ENCODE results near the gene MOCOS.

The MOCOS gene, protein sequence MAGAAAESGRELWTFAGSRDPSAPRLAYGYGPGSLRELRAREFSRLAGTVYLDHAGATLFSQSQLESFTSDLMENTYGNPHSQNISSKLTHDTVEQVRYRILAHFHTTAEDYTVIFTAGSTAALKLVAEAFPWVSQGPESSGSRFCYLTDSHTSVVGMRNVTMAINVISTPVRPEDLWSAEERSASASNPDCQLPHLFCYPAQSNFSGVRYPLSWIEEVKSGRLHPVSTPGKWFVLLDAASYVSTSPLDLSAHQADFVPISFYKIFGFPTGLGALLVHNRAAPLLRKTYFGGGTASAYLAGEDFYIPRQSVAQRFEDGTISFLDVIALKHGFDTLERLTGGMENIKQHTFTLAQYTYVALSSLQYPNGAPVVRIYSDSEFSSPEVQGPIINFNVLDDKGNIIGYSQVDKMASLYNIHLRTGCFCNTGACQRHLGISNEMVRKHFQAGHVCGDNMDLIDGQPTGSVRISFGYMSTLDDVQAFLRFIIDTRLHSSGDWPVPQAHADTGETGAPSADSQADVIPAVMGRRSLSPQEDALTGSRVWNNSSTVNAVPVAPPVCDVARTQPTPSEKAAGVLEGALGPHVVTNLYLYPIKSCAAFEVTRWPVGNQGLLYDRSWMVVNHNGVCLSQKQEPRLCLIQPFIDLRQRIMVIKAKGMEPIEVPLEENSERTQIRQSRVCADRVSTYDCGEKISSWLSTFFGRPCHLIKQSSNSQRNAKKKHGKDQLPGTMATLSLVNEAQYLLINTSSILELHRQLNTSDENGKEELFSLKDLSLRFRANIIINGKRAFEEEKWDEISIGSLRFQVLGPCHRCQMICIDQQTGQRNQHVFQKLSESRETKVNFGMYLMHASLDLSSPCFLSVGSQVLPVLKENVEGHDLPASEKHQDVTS

DNA sequence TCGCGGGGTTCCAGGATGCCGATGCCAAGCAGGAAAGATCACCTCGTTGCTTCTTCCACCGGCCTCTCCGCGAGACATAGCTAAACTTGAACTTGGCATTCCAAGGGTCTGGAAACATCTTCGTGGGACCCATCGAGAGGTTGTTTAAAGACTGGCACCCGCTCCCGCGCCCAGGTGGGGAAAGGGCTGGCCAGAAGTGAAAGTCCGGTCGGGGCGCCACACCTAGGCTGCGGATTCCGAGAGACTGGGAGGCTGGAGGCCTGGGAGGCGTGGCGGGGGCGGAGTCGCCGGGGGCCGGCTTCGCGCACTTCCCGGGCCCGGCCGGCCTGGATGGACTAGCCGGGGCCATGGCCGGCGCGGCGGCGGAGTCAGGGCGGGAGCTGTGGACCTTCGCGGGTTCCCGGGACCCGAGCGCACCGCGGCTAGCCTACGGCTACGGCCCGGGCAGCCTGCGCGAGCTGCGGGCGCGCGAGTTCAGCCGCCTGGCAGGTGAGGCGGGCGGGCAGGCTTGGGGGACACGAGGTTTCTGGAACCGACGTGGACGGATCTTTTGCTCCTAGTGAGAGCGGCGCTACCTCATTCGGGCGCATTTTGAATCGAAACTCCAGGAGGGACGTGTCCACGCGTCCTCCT lies at the start of gene MOCOS:
MOCOS (plus strand) TSS at position 305 of the 633 bp plus-strand sequence; CDS start at position 348, 43 bp downstream.
- peaks cover 3 to 8% of the 10 kb centered on the region in 2 donors for H3K4me1 ChIP-seq (ENCODE audit: control insufficient read depth in 2 of 2, insufficient read depth in 2 of 2, low read length in 2 of 2)
- H3K9me3 ChIP-seq (ENCODE audit: control insufficient read depth in 2 of 2, low read length in 2 of 2): no peaks in the 10 kb centered on the region
- no peaks in the 10 kb centered on the region for H3K36me3 ChIP-seq (ENCODE audit: control insufficient read depth in 2 of 2, insufficient read depth in 2 of 2, low read length in 2 of 2)
- H3K27me3 ChIP-seq (ENCODE audit: control insufficient read depth in 2 of 2, insufficient read depth in 2 of 2, low read length in 2 of 2): no peaks in the 10 kb centered on the region
- peak within 1 kb of the TSS; percentile 87 to 88 for H3K4me3 ChIP-seq (ENCODE audit: low read length in 2 of 2)
- peak within 1 kb of the TSS; percentile 77 to 79 for H3K9ac ChIP-seq (ENCODE audit: low read depth in 1 of 2, low read length in 2 of 2)
- peak within 1 kb of the TSS; percentile 58 to 73 for H3K27ac ChIP-seq (ENCODE audit: low read depth in 2 of 2, low read length in 2 of 2)

DNA sequence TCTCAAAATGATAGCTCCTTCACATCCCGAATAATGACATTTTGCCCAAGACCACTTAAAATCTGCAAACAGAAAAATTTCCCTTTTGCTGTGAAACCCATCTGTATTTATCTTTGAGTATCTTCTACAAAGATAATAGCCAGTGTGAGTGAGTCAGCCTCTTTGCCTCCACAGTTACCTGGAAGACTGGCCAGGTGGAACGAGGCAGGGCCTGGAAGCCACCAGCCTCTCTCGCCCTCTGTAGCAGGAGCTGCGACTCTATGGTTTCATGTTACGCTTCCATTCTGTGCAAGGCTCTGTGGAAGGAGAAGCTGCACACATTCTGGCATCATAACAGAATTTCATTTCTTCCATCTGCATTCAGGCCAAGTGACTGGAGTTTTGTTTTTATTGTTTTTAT lies 48.1 kb upstream of the MOCOS start:
- Histone ChIP-seq H3K9ac (ENCODE audit: low read depth in 1 of 2, low read length in 2 of 2) (no peak overlapping the region), H3K9me3 (ENCODE audit: control insufficient read depth in 2 of 2, low read length in 2 of 2) (no peaks in the 10 kb centered on the region), H3K27ac (ENCODE audit: low read depth in 2 of 2, low read length in 2 of 2) (no peak overlapping the region), H3K36me3 (ENCODE audit: control insufficient read depth in 2 of 2, insufficient read depth in 2 of 2, low read length in 2 of 2) (peaks cover 36 to 51% of the 10 kb centered on the region in 2 donors), H3K4me1 (ENCODE audit: control insufficient read depth in 2 of 2, insufficient read depth in 2 of 2, low read length in 2 of 2) (no peaks in the 10 kb centered on the region), H3K4me3 (ENCODE audit: low read length in 2 of 2) (no peak overlapping the region), H3K27me3 (ENCODE audit: control insufficient read depth in 2 of 2, insufficient read depth in 2 of 2, low read length in 2 of 2) (no peaks in the 10 kb centered on the region)

DNA sequence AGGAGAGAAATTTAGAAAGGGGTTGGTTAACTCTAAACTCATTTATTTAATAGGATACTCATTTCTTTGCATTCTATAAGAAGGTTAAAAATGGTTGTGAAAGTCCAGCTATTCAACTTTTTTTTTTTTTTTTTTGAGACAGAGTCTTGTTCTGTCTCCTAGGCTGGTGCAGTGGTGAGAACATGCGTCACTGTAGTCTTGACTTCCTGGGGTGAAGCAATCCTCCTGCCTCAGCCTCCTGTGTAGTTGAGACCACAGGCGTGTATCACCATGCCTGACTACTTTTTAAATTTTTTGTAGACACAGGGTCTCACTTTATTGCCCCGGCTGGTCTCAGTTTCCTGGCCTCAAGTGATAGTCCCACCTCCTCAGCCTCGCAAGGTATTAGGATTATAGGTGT lies 45.7 kb upstream of the MOCOS start:
- no peaks in the 10 kb centered on the region for H3K27me3 ChIP-seq (ENCODE audit: control insufficient read depth in 2 of 2, insufficient read depth in 2 of 2, low read length in 2 of 2)
- H3K4me3 ChIP-seq (ENCODE audit: low read length in 2 of 2): no peak overlapping the region
- no peaks in the 10 kb centered on the region for H3K4me1 ChIP-seq (ENCODE audit: control insufficient read depth in 2 of 2, insufficient read depth in 2 of 2, low read length in 2 of 2)
- no peak overlapping the region for H3K9ac ChIP-seq (ENCODE audit: low read depth in 1 of 2, low read length in 2 of 2)
- H3K27ac ChIP-seq (ENCODE audit: low read depth in 2 of 2, low read length in 2 of 2): no peak overlapping the region
- peaks cover 49 to 67% of the 10 kb centered on the region in 2 donors for H3K36me3 ChIP-seq (ENCODE audit: control insufficient read depth in 2 of 2, insufficient read depth in 2 of 2, low read length in 2 of 2)
- H3K9me3 ChIP-seq (ENCODE audit: control insufficient read depth in 2 of 2, low read length in 2 of 2): no peaks in the 10 kb centered on the region

DNA sequence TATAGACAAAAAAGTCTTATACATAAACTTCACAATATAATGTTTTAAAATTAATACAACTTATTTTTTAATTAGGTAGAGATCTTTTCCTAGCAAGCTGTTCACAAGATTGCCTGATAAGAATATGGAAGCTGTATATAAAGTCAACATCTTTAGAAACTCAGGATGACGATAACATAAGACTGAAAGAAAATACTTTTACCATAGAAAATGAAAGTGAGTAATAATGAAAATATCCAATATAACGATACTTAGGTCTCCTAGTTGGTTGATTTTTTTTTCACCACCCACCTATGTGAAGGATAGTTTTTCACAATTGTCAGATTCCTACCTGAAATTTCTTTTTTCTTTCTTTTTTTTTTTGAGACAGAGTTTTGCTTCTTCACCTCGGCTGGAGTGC lies 44.5 kb upstream of the MOCOS start:
- no peaks in the 10 kb centered on the region for H3K9me3 ChIP-seq (ENCODE audit: control insufficient read depth in 2 of 2, low read length in 2 of 2)
- H3K27me3 ChIP-seq (ENCODE audit: control insufficient read depth in 2 of 2, insufficient read depth in 2 of 2, low read length in 2 of 2): no peaks in the 10 kb centered on the region
- no peak overlapping the region for H3K4me3 ChIP-seq (ENCODE audit: low read length in 2 of 2)
- peaks cover 45 to 62% of the 10 kb centered on the region in 2 donors for H3K36me3 ChIP-seq (ENCODE audit: control insufficient read depth in 2 of 2, insufficient read depth in 2 of 2, low read length in 2 of 2)
- H3K9ac ChIP-seq (ENCODE audit: low read depth in 1 of 2, low read length in 2 of 2): no peak overlapping the region
- no peaks in the 10 kb centered on the region for H3K4me1 ChIP-seq (ENCODE audit: control insufficient read depth in 2 of 2, insufficient read depth in 2 of 2, low read length in 2 of 2)
- no peak overlapping the region for H3K27ac ChIP-seq (ENCODE audit: low read depth in 2 of 2, low read length in 2 of 2)

DNA sequence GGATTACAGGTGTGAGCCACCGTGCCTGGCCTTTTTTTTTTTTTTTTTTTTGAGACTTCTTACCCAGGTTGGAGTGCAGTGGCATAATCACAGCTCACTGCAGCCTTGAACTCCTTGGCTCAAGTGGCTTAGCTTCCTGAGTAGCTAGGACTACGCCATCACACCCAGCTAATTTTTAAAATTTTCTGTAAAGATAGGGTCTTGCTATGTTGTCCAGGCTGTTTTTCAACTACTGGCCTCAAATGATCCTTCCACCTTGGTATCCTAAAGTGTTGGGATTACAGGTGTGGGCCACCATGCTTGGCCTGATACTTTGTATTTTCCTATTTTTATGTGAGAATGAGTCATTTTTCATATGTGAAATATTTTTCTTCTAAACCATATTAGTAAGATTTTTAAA lies 43.9 kb upstream of the MOCOS start:
- H3K4me3 ChIP-seq (ENCODE audit: low read length in 2 of 2): no peak overlapping the region
- no peaks in the 10 kb centered on the region for H3K27me3 ChIP-seq (ENCODE audit: control insufficient read depth in 2 of 2, insufficient read depth in 2 of 2, low read length in 2 of 2)
- no peak overlapping the region for H3K9ac ChIP-seq (ENCODE audit: low read depth in 1 of 2, low read length in 2 of 2)
- no peaks in the 10 kb centered on the region for H3K4me1 ChIP-seq (ENCODE audit: control insufficient read depth in 2 of 2, insufficient read depth in 2 of 2, low read length in 2 of 2)
- no peaks in the 10 kb centered on the region for H3K9me3 ChIP-seq (ENCODE audit: control insufficient read depth in 2 of 2, low read length in 2 of 2)
- peaks cover 43 to 59% of the 10 kb centered on the region in 2 donors for H3K36me3 ChIP-seq (ENCODE audit: control insufficient read depth in 2 of 2, insufficient read depth in 2 of 2, low read length in 2 of 2)
- no peak overlapping the region for H3K27ac ChIP-seq (ENCODE audit: low read depth in 2 of 2, low read length in 2 of 2)

DNA sequence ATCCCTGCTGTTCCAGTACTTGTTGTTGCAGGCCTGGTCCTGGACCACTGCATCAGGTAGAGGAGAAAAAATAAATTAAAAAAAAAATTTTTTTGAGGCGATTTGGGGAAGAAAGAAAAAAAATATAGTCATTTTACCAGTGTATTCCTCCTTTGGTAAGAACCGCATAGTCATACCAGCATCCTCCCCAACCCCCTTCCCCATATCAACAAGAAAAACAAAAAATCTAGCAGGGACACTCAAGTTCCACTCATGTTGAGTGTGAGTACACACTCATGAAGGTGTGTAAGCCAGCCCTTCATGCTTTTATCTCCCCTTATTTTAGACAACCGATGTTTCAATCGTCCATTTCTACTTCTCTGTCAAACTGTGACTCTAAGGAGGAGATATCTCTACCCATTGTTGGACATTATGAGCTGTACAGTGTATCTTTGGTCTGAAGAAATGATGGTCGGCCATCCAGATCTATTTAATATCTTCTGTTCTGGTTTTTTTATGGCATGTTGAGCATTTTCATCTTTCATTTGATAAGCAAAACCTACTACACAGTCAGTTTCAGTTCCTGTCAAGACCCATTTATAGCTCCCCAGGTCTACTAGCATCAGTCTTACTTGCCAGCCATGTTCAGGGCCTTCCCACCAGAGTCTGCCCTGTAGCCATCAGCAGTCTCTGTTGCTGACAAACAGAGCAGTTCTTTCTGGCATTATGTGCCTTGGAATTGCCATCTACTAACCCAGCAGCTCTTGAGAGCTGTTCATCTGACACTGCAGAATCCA lies 37.6 kb upstream of the MOCOS start:
- Histone ChIP-seq H3K27me3 (ENCODE audit: control insufficient read depth in 2 of 2, insufficient read depth in 2 of 2, low read length in 2 of 2) (no peaks in the 10 kb centered on the region), H3K4me3 (ENCODE audit: low read length in 2 of 2) (no peak overlapping the region), H3K27ac (ENCODE audit: low read depth in 2 of 2, low read length in 2 of 2) (no peak overlapping the region), H3K9ac (ENCODE audit: low read depth in 1 of 2, low read length in 2 of 2) (no peak overlapping the region), H3K4me1 (ENCODE audit: control insufficient read depth in 2 of 2, insufficient read depth in 2 of 2, low read length in 2 of 2) (no peaks in the 10 kb centered on the region), H3K36me3 (ENCODE audit: control insufficient read depth in 2 of 2, insufficient read depth in 2 of 2, low read length in 2 of 2) (peaks cover 47 to 66% of the 10 kb centered on the region in 2 donors), H3K9me3 (ENCODE audit: control insufficient read depth in 2 of 2, low read length in 2 of 2) (no peaks in the 10 kb centered on the region)

DNA sequence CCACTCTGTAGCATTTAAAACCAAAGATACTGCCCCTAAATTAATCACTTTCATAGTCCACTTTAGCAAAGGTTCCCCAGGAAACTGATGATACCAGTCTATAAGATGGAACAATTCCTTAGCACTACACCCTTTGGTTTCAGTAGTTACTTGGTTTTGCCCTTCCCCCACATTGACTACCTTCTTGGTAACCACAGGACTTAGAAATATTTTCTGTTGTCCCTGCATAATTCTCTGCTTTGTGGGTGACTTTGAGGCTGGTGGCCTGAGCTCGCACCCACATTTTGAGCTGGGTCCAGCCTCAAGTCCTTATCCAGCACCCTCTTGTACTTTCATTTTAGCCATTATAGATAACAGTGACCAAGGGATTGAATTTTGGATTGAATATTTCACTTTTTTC lies 34.5 kb upstream of the MOCOS start:
- Histone ChIP-seq H3K9ac (ENCODE audit: low read depth in 1 of 2, low read length in 2 of 2) (no peak overlapping the region), H3K4me1 (ENCODE audit: control insufficient read depth in 2 of 2, insufficient read depth in 2 of 2, low read length in 2 of 2) (no peaks in the 10 kb centered on the region), H3K27ac (ENCODE audit: low read depth in 2 of 2, low read length in 2 of 2) (no peak overlapping the region), H3K27me3 (ENCODE audit: control insufficient read depth in 2 of 2, insufficient read depth in 2 of 2, low read length in 2 of 2) (no peaks in the 10 kb centered on the region), H3K36me3 (ENCODE audit: control insufficient read depth in 2 of 2, insufficient read depth in 2 of 2, low read length in 2 of 2) (peaks cover 53 to 66% of the 10 kb centered on the region in 2 donors), H3K4me3 (ENCODE audit: low read length in 2 of 2) (no peak overlapping the region), H3K9me3 (ENCODE audit: control insufficient read depth in 2 of 2, low read length in 2 of 2) (no peaks in the 10 kb centered on the region)

DNA sequence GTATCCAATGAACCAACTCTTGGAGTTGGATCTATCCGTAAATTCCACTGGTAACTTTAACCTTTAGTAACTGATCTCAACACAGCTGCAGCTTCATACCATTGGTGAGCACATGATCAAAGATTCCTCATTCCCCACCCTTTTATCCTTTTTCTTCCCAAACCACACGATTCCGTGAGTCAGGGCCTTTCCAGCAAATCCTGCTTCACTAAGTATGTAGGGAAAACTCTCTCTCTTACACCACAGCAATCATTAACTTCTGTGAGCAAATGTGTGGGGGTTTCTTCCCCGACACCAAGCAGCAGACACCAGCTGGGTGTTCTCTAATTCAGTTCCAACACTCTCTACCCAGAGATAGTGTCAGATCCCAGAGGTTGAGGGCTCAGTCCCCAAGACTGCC lies 34.1 kb upstream of the MOCOS start:
- Histone ChIP-seq H3K9me3 (ENCODE audit: control insufficient read depth in 2 of 2, low read length in 2 of 2) (no peaks in the 10 kb centered on the region), H3K27me3 (ENCODE audit: control insufficient read depth in 2 of 2, insufficient read depth in 2 of 2, low read length in 2 of 2) (no peaks in the 10 kb centered on the region), H3K9ac (ENCODE audit: low read depth in 1 of 2, low read length in 2 of 2) (no peak overlapping the region), H3K4me3 (ENCODE audit: low read length in 2 of 2) (no peak overlapping the region), H3K36me3 (ENCODE audit: control insufficient read depth in 2 of 2, insufficient read depth in 2 of 2, low read length in 2 of 2) (peaks cover 51 to 68% of the 10 kb centered on the region in 2 donors), H3K27ac (ENCODE audit: low read depth in 2 of 2, low read length in 2 of 2) (no peak overlapping the region), H3K4me1 (ENCODE audit: control insufficient read depth in 2 of 2, insufficient read depth in 2 of 2, low read length in 2 of 2) (no peaks in the 10 kb centered on the region)

DNA sequence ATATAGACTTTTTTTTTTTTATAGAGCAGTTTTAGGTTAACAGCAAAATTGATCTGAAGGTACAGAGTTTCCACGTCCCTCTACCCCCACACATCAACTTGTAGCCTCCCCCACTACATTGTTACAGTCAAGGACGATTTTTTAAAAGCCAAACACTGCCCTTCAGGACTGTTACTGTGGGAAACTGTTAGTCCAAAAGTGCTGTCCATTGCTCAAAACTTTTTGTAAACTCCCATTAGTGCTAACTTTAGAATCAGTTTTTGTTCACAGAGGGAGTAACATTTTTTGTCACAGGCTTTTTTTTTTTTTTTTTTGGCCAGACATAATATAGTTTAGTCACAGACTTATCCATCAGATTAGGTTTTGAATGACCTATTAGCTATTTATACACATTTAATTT lies 33.5 kb upstream of the MOCOS start:
- peaks cover 49 to 68% of the 10 kb centered on the region in 2 donors for H3K36me3 ChIP-seq (ENCODE audit: control insufficient read depth in 2 of 2, insufficient read depth in 2 of 2, low read length in 2 of 2)
- no peak overlapping the region for H3K27ac ChIP-seq (ENCODE audit: low read depth in 2 of 2, low read length in 2 of 2)
- no peaks in the 10 kb centered on the region for H3K27me3 ChIP-seq (ENCODE audit: control insufficient read depth in 2 of 2, insufficient read depth in 2 of 2, low read length in 2 of 2)
- no peaks in the 10 kb centered on the region for H3K4me1 ChIP-seq (ENCODE audit: control insufficient read depth in 2 of 2, insufficient read depth in 2 of 2, low read length in 2 of 2)
- H3K4me3 ChIP-seq (ENCODE audit: low read length in 2 of 2): no peak overlapping the region
- H3K9ac ChIP-seq (ENCODE audit: low read depth in 1 of 2, low read length in 2 of 2): no peak overlapping the region
- no peaks in the 10 kb centered on the region for H3K9me3 ChIP-seq (ENCODE audit: control insufficient read depth in 2 of 2, low read length in 2 of 2)
